Transverse colon (tissue), 3 donors: ENCODE data around the gene NIBAN1.

Experiments
- POLR2A ChIP-seq: fragments of 450-650 bp; IDR thresholded peaks from one replicate; pipeline ENCODE4 v1.6.1; 2016; ENCODE audit warnings: antibody characterized with exemption, mild to moderate bottlenecking, moderate library complexity
- POLR2AphosphoS5 ChIP-seq, 3 donors: sonication (generic); formaldehyde crosslinking; IDR thresholded peaks; one replicate each; pipeline ENCODE4 v1.6.1; 2016; ENCODE audit warnings: antibody characterized with exemption in 3 of 3

DNA sequence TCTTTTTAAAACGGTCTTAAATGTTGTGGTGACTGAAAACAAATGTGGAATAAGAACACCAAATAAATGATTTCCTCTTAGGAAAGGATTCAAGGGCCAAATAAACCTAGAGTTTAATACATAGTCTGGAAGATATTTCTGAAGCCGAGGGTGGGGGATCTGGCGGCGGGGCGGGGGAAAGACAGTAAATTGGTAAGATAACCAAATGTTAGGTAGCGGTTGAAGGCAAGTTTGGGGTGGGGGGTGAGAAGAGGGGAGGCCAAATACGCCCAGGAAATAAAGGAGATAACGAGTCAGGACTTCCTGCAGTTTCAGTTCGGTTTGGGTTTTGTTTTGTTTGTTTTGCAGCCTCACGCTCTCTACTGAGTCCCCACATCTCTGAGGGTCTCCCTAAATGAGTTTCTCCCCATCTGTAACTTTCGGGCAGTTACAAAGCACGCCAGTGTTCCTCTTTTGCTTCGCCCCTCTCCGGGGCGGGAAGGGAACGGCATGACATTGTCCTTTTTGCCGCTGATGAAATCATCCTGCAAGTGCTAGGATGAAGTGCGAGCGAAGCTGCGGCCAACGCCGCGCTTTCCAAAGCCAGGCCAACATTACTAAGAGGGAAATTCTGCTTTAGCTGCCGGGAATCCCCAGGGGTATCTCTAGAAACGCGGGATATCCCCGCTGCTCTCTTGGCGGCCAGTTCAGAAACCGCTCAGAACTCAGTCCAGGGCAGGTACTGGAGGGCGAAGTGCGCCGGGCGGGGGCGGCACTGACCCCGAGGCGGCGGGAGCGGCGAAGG is 844 bp downstream of the NIBAN1 start:
- TF ChIP-seq POLR2A (no peak), POLR2AphosphoS5 (IDR thresholded peaks at IDR 0.05) (peak in 1 of 3 donors; percentile 26)
